Occipital lobe (tissue), 2 donors: ENCODE data around the gene HECTD1. TPM values are rescaled to one million over a fixed set of nuclear protein-coding genes. Genes with fewer than 3 reads are reported as not detected.
"Not testable (repeated sequence)": the region's sequence is repeated elsewhere in the genome, so short reads cannot be mapped to it uniquely, and the experiment has no call there.

Experiments used
- DNase-seq: peaks from one replicate; lab custom pipeline; 2025; lab: John Stamatoyannopoulos, UW
- total RNA-seq: library from RNA; depleted of rRNA; stranded (reverse); fragments of >200 nt; gene quantifications from one replicate; pipeline ENCODE4 v1.2.3, GENCODE V29; 2014

Gene HECTD1
- total RNA-seq, 1 donor from 2014 or later: 388 TPM

- no peak for DNase-seq
Observed at GRCh38 chr14:31194661-31195060, 12.9 kb downstream of the HECTD1 start.

GRCh38 chr14:31194095-31194494 is 13.5 kb downstream of the HECTD1 start:
- DNase-seq: no peak

- not testable (repeated sequence) for DNase-seq
Observed at GRCh38 chr14:31192544-31192943, 15.0 kb downstream of the HECTD1 start.

GRCh38 chr14:31190717-31191263 is 16.8 kb downstream of the HECTD1 start:
- no peak for DNase-seq

GRCh38 chr14:31190219-31190603 is 17.4 kb downstream of the HECTD1 start:
- DNase-seq: no peak

GRCh38 chr14:31189346-31190218 is 18.0 kb downstream of the HECTD1 start:
- DNase-seq: no peak

GRCh38 chr14:31188744-31189143 is 18.8 kb downstream of the HECTD1 start:
- no peak for DNase-seq

- not testable (repeated sequence) for DNase-seq
Observed at GRCh38 chr14:31182016-31182415, 25.6 kb downstream of the HECTD1 start.

- DNase-seq: no peak
Observed at GRCh38 chr14:31181271-31181670, 26.3 kb downstream of the HECTD1 start.

- no peak for DNase-seq
Observed at GRCh38 chr14:31180299-31181051, 27.1 kb downstream of the HECTD1 start.

GRCh38 chr14:31174433-31174832 is 33.2 kb downstream of the HECTD1 start:
- no peak for DNase-seq

- no peak for DNase-seq
Observed at GRCh38 chr14:31173120-31173837, 34.3 kb downstream of the HECTD1 start.

- no peak for DNase-seq
Observed at GRCh38 chr14:31172084-31172483, 35.5 kb downstream of the HECTD1 start.

- no peak for DNase-seq
Observed at GRCh38 chr14:31170411-31170810, 37.2 kb downstream of the HECTD1 start.

- no peak for DNase-seq
Observed at GRCh38 chr14:31169877-31170276, 37.7 kb downstream of the HECTD1 start.

- DNase-seq: no peak
Observed at GRCh38 chr14:31167032-31167431, 40.6 kb downstream of the HECTD1 start.

- no peak for DNase-seq
Observed at GRCh38 chr14:31166271-31166561, 41.4 kb downstream of the HECTD1 start.

GRCh38 chr14:31164115-31164514 is 43.5 kb downstream of the HECTD1 start:
- DNase-seq: no peak

GRCh38 chr14:31162910-31163649 is 44.5 kb downstream of the HECTD1 start:
- DNase-seq: no peak

GRCh38 chr14:31161274-31161673 is 46.3 kb downstream of the HECTD1 start:
- no peak for DNase-seq

GRCh38 chr14:31159682-31160296 is 47.8 kb downstream of the HECTD1 start:
- DNase-seq: no peak
